Neural cell (in vitro differentiated cells): ENCODE data around the gene SLC9A1. TPM values are rescaled to one million over a fixed set of nuclear protein-coding genes. Genes with fewer than 3 reads are reported as not detected.

Source experiments
- H2AFZ ChIP-seq: fragments of 200-600, 300-800 bp; sonication (generic), shearing (Covaris generic); 2 replicates; pipeline ENCODE4 v1.6.0; 2014; ENCODE audit warnings: low read depth, mild to moderate bottlenecking, antibody characterized with exemption, low read length, moderate library complexity
- H3F3A ChIP-seq: fragments of 200-600 bp; shearing (Covaris generic); 2 replicates; pipeline ENCODE4 v1.6.1; 2016; ENCODE audit warnings: mild to moderate bottlenecking, moderate library complexity, mixed read lengths, antibody characterized with exemption, low read length; ENCODE audit not compliant: insufficient read depth, poor library complexity, severe bottlenecking
- H3K27ac ChIP-seq: fragments of 200-600, 300-800 bp; sonication (generic), shearing (Covaris generic); 2 replicates; pipeline ENCODE4 v1.5.1; 2014; ENCODE audit warnings: mild to moderate bottlenecking, low read length, moderate library complexity
- H3K27me3 ChIP-seq: fragments of 300-800, 200-600 bp; sonication (generic), shearing (Covaris generic); 2 replicates; pipeline ENCODE4 v1.6.0; 2014; ENCODE audit warnings: mild to moderate bottlenecking, low read depth, low read length, moderate library complexity; ENCODE audit not compliant: insufficient read depth
- H3K36me3 ChIP-seq: fragments of 300-800, 200-600 bp; sonication (generic), shearing (Covaris generic); 2 replicates; pipeline ENCODE4 v1.5.1; 2014; ENCODE audit warnings: mild to moderate bottlenecking, antibody characterized with exemption, low read length, moderate library complexity; ENCODE audit not compliant: insufficient read depth
- H3K4me2 ChIP-seq: fragments of 300-800, 200-600 bp; sonication (generic), shearing (Covaris generic); 2 replicates; pipeline ENCODE4 v1.6.0; 2014; ENCODE audit warnings: mild to moderate bottlenecking, low read length
- H3K4me3 ChIP-seq: fragments of 300-800, 200-600 bp; sonication (generic), shearing (Covaris generic); 2 replicates; pipeline ENCODE4 v1.5.1; 2014; ENCODE audit warnings: mild to moderate bottlenecking, low read length, moderate library complexity
- H3K79me2 ChIP-seq: fragments of 200-600 bp; shearing (Covaris generic); replicated peaks from 2 replicates; pipeline ENCODE4 v1.6.0; 2014; ENCODE audit warnings: mild to moderate bottlenecking, low read length, moderate library complexity; ENCODE audit not compliant: insufficient read depth
- H3K9ac ChIP-seq: fragments of 300-800, 200-600 bp; sonication (generic), shearing (Covaris generic); 2 replicates; pipeline ENCODE4 v1.6.1; 2016; ENCODE audit warnings: mild to moderate bottlenecking, low read length, mixed read lengths
- H3K9me2 ChIP-seq: fragments of 200-600 bp; shearing (Covaris generic); 2 replicates; pipeline ENCODE4 v1.6.1; 2016; ENCODE audit warnings: mild to moderate bottlenecking, low read length, mixed read lengths; ENCODE audit not compliant: insufficient read depth
- H3K9me3 ChIP-seq: fragments of 200-600, 300-800 bp; sonication (generic), shearing (Covaris generic); 2 replicates; pipeline ENCODE4 v1.6.1; 2016; ENCODE audit warnings: mild to moderate bottlenecking, mixed run types, low read length, moderate library complexity, mixed read lengths
- H4K20me1 ChIP-seq: fragments of 200-600 bp; shearing (Covaris generic); 2 replicates; pipeline ENCODE4 v1.6.1; 2016; ENCODE audit warnings: mild to moderate bottlenecking, mixed run types; ENCODE audit not compliant: insufficient read depth
- EP300 ChIP-seq: fragments of 450-650 bp; conservative IDR thresholded peaks from 2 replicates; pipeline ENCODE4 v1.6.1; 2014; ENCODE audit warnings: antibody characterized with exemption, mild to moderate bottlenecking, moderate library complexity; ENCODE audit not compliant: poor library complexity, severe bottlenecking
- EZH2 ChIP-seq: fragments of 200-600, 300-800 bp; shearing (Covaris generic), sonication (generic); IDR thresholded peaks from 2 replicates; pipeline ENCODE4 v1.6.1; 2014; ENCODE audit warnings: antibody characterized with exemption, low read length, borderline replicate concordance, mild to moderate bottlenecking; ENCODE audit not compliant: insufficient read depth, poor library complexity, severe bottlenecking
- MXI1 ChIP-seq: fragments of 450-650 bp; conservative IDR thresholded peaks from 2 replicates; pipeline ENCODE4 v1.6.1; 2014; ENCODE audit warnings: antibody characterized with exemption, mild to moderate bottlenecking; ENCODE audit not compliant: poor library complexity, severe bottlenecking
- POLR2AphosphoS5 ChIP-seq: IDR thresholded peaks from 2 replicates; pipeline ENCODE4 v1.6.1; 2012
- RAD21 ChIP-seq: fragments of 450-650 bp; conservative IDR thresholded peaks from 2 replicates; pipeline ENCODE4 v1.6.1; 2014; ENCODE audit warnings: antibody characterized with exemption, mild to moderate bottlenecking, moderate library complexity
- SMC3 ChIP-seq: fragments of 450-650 bp; conservative IDR thresholded peaks from 2 replicates; pipeline ENCODE4 v1.6.1; 2014; ENCODE audit warnings: antibody characterized with exemption, mild to moderate bottlenecking, moderate library complexity; ENCODE audit not compliant: poor library complexity
- TAF1 ChIP-seq: IDR thresholded peaks from 2 replicates; pipeline ENCODE4 v1.6.1; 2012; ENCODE audit warnings: low read depth
- polyA plus RNA-seq: library from polyadenylated mRNA; depleted of rRNA; stranded (reverse); fragments of >200 nt; gene quantifications from 2 replicates; pipeline ENCODE4 v1.2.3, GENCODE V29; 2014
- TF ChIP-seq, protein P1 (sequence below): fragments of 450-650 bp; IDR thresholded peaks from 2 replicates; pipeline ENCODE4 v1.5.1; 2014; ENCODE audit warnings: antibody characterized with exemption, mild to moderate bottlenecking, moderate library complexity; ENCODE audit not compliant: poor library complexity, severe bottlenecking
- TF ChIP-seq, protein P2 (sequence below): IDR thresholded peaks from 2 replicates; pipeline ENCODE4 v1.6.1; 2012; ENCODE audit warnings: borderline replicate concordance

The SLC9A1 gene
- polyA plus RNA-seq, 1 donor from 2014 or later: 1.5 TPM

DNA sequence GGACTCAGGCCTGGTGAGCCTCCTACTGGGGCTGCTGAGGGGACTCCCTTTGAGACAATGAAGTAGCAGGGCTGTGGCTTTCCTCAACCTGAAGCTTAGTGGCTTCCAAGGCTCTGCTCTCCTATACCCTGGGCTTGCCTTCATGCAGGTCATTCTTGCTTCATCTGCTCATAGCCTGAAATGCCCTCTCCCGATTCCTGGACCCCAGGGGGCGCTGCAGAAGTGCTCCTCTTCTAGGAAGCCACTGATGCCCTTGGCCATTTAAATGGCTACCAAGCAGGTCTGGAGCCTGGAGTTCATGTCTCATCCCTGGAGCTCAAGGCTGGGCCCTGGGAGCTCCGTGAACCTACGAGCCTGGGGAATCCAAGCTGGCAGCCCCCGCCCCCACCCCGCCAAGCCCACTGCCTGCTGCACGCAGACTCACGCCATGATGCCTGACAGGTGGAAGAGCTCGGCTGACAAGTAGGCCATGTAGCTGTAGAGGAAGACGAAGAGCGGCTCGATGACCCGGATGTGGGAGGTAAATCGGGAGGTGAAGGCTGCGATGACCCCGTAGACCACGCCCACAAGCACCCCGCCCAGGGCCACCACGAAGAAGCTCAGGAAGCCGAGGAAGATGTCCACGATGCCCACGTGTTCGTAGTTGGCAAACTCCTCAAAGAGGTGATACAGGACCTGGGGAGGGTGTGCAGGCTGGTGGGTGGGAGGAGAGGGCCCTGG lies 45.7 kb downstream of the SLC9A1 start:
- H3K9ac ChIP-seq: no peak overlapping the region
- no peaks in the 10 kb centered on the region for H4K20me1 ChIP-seq
- H3K4me3 ChIP-seq: no peak overlapping the region
- no peak overlapping the region for H3K4me2 ChIP-seq
- no peak overlapping the region for H2AFZ ChIP-seq
- no peaks in the 10 kb centered on the region for H3K36me3 ChIP-seq
- H3K27me3 ChIP-seq: no peaks in the 10 kb centered on the region
- H3K27ac ChIP-seq: no peak overlapping the region
- H3K9me2 ChIP-seq: no peaks in the 10 kb centered on the region
- H3K9me3 ChIP-seq: no peaks in the 10 kb centered on the region
- no peaks in the 10 kb centered on the region for H3F3A ChIP-seq
- no peaks in the 10 kb centered on the region for H3K79me2 ChIP-seq
- no peak for TF ChIP-seq POLR2AphosphoS5
- no peak for TF ChIP-seq SMC3
- TF ChIP-seq, protein P1, sequence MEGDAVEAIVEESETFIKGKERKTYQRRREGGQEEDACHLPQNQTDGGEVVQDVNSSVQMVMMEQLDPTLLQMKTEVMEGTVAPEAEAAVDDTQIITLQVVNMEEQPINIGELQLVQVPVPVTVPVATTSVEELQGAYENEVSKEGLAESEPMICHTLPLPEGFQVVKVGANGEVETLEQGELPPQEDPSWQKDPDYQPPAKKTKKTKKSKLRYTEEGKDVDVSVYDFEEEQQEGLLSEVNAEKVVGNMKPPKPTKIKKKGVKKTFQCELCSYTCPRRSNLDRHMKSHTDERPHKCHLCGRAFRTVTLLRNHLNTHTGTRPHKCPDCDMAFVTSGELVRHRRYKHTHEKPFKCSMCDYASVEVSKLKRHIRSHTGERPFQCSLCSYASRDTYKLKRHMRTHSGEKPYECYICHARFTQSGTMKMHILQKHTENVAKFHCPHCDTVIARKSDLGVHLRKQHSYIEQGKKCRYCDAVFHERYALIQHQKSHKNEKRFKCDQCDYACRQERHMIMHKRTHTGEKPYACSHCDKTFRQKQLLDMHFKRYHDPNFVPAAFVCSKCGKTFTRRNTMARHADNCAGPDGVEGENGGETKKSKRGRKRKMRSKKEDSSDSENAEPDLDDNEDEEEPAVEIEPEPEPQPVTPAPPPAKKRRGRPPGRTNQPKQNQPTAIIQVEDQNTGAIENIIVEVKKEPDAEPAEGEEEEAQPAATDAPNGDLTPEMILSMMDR: no peak
- TF ChIP-seq EZH2: no peak
- TF ChIP-seq, protein P2, sequence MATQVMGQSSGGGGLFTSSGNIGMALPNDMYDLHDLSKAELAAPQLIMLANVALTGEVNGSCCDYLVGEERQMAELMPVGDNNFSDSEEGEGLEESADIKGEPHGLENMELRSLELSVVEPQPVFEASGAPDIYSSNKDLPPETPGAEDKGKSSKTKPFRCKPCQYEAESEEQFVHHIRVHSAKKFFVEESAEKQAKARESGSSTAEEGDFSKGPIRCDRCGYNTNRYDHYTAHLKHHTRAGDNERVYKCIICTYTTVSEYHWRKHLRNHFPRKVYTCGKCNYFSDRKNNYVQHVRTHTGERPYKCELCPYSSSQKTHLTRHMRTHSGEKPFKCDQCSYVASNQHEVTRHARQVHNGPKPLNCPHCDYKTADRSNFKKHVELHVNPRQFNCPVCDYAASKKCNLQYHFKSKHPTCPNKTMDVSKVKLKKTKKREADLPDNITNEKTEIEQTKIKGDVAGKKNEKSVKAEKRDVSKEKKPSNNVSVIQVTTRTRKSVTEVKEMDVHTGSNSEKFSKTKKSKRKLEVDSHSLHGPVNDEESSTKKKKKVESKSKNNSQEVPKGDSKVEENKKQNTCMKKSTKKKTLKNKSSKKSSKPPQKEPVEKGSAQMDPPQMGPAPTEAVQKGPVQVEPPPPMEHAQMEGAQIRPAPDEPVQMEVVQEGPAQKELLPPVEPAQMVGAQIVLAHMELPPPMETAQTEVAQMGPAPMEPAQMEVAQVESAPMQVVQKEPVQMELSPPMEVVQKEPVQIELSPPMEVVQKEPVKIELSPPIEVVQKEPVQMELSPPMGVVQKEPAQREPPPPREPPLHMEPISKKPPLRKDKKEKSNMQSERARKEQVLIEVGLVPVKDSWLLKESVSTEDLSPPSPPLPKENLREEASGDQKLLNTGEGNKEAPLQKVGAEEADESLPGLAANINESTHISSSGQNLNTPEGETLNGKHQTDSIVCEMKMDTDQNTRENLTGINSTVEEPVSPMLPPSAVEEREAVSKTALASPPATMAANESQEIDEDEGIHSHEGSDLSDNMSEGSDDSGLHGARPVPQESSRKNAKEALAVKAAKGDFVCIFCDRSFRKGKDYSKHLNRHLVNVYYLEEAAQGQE: no peak
- TF ChIP-seq MXI1: no peak
- TF ChIP-seq RAD21: no peak
- no peak for TF ChIP-seq TAF1

DNA sequence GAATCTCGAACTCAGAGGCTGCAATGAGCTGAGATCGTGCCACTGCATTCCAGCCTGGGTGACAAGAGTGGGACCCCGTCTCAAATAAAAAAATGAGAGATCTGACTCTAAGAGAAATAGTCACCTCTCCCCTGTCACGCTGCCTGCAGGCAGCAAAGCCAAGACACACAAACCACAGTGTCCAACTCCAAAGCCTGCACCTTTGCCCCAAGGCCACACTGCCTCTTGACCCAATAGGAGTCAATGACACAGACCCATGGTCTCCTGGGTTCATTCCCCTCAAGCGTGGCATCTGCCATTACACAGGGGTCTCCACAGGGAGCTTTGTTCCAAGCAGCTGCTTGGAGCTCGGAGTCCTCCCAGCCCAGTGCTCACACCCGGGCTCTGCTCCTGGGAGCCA lies 46.3 kb downstream of the SLC9A1 start:
- Histone ChIP-seq H3F3A (no peaks in the 10 kb centered on the region), H2AFZ (no peak overlapping the region), H3K9me3 (no peaks in the 10 kb centered on the region), H3K4me3 (no peak overlapping the region), H3K9ac (no peak overlapping the region), H3K27me3 (no peaks in the 10 kb centered on the region), H3K36me3 (no peaks in the 10 kb centered on the region), H3K4me2 (no peak overlapping the region), H3K79me2 (no peaks in the 10 kb centered on the region), H3K9me2 (no peaks in the 10 kb centered on the region), H3K27ac (no peak overlapping the region), H4K20me1 (no peaks in the 10 kb centered on the region)
- TF ChIP-seq RAD21: no peak
- no peak for TF ChIP-seq MXI1
- TF ChIP-seq SMC3: no peak
- no peak for TF ChIP-seq POLR2AphosphoS5
- no peak for TF ChIP-seq EP300
- TF ChIP-seq TAF1: no peak
- TF ChIP-seq, protein P2: no peak
- no peak for TF ChIP-seq EZH2
- TF ChIP-seq, protein P1: no peak
